Activated CD4-positive, alpha-beta T cell treated with anti-CD3 and anti-CD28 coated beads, Interleukin-2, amount 10 ng/mL, durations not matched to agents 7 days and 5 days (primary cell): ENCODE results near the gene ELFN1. TPM values are rescaled to one million over a fixed set of nuclear protein-coding genes. Genes with fewer than 3 reads are reported as not detected.

Experiments
- CTCF ChIA-PET: fragments of 350-600 bp; sonication (Branson Sonifier 250); formaldehyde crosslinking; loops from one replicate; lab custom pipeline; 2021; ENCODE audit warnings: antibody characterized with exemption; lab: Charles Lee
- POLR2A ChIA-PET: fragments of 350-600 bp; sonication (Branson Sonifier 250); formaldehyde crosslinking; loops from one replicate; lab custom pipeline; 2021; ENCODE audit warnings: antibody characterized with exemption; lab: Charles Lee
- DNase-seq: peaks from one replicate; pipeline ENCODE4 v3.0.0-alpha.2; 2020
- H3K27ac Mint-ChIP-seq: one replicate; pipeline ENCODE4 v1.8.0; 2021; ENCODE audit warnings: mild to moderate bottlenecking, moderate library complexity, mixed read lengths
- H3K27me3 Mint-ChIP-seq: one replicate; pipeline ENCODE4 v1.8.0; 2021; ENCODE audit warnings: mixed read lengths
- H3K36me3 Mint-ChIP-seq: one replicate; pipeline ENCODE4 v1.8.0; 2021; ENCODE audit warnings: low read depth, mixed read lengths
- H3K4me1 Mint-ChIP-seq: one replicate; pipeline ENCODE4 v1.8.0; 2021; ENCODE audit warnings: mixed read lengths
- H3K4me3 Mint-ChIP-seq: one replicate; pipeline ENCODE4 v1.8.0; 2021; ENCODE audit warnings: mild to moderate bottlenecking, moderate library complexity, mixed read lengths
- H3K9me3 Mint-ChIP-seq: one replicate; pipeline ENCODE4 v1.8.0; 2021; ENCODE audit warnings: mixed read lengths
- total RNA-seq, 2 experiments: library from RNA; stranded (reverse); gene quantifications; one replicate each; pipeline ENCODE4 v1.2.3, GENCODE V29; 2021

ELFN1 gene
- total RNA-seq, 2 experiments from 2014 or later: 0.07 TPM; not detected in 1

DNA sequence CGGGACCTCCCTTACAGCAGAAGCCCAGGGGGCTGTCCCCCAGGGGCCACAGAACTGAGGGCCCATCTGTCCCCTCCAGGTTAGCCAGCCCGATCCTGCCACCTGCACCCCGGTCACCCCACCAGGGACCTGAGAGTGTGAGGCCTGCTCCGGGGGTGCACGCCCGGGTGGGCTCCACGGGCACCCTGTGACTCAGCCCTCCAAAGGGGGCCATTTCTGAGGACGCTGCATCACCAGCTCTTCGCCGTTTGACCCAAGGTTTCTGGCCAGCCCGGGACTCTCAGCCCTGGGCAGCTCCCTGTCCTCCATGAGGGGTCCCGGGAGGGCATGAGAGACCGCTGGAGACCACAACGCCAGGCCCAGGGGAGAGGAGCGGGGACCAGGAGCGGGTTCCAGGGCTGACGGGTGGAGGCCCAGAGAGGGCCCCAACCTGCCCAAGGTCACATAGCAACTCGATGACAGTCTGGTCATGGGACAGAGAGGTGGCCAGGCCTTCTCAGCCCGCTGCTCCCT lies 79.3 kb downstream of the ELFN1 start:
- Mint-ChIP-seq H3K36me3 (peaks cover 1% of the 10 kb centered on the region), H3K27ac (no peak overlapping the region), H3K4me3 (no peak overlapping the region), H3K27me3 (peaks cover 3% of the 10 kb centered on the region), H3K4me1 (peaks cover 11% of the 10 kb centered on the region), H3K9me3 (peaks cover 3% of the 10 kb centered on the region)
- POLR2A ChIA-PET: no interaction called here
- DNase-seq: no peak
- CTCF ChIA-PET: interaction anchor here (1.0 to 1.1 kb wide), 2 partner anchors 10 to 19 kb away, joined by 3 to 4 read pairs; no protein-coding TSS in a partner anchor

DNA sequence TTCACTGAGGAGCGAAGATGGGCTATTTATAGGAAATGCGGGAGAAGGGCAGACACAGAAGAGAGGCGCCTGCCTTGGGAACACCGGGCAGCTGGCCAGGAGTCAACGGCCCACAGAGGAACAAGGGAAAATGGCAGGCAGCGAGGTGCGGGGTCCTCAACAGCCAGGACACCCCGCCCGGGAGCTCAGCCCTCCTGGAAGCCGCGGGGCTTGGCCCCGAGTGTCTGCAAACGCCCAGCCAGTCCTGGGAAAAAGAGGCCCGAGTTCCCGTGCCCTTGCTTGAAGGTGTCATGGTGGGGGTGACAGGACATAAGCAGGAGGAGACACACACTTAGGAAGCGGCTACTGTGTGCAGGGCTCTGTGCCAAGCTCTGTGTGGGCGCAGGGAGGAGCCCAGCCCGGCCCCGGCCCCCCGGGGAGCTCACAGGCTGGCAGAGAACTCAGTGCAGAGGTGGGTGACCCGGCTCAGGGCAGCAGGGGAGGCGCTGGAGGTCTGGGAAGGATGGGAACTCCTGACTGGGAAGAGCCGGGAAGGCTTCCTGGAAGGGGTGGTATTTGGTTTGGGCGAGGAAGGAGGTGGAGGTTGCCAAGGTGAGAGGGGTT lies 79.9 kb downstream of the ELFN1 start:
- H3K36me3 Mint-ChIP-seq: peaks cover 1% of the 10 kb centered on the region
- no peak for DNase-seq
- CTCF ChIA-PET: interaction anchor here (1.0 to 1.1 kb wide), 2 partner anchors 9 to 18 kb away, joined by 3 to 4 read pairs; no protein-coding TSS in a partner anchor

DNA sequence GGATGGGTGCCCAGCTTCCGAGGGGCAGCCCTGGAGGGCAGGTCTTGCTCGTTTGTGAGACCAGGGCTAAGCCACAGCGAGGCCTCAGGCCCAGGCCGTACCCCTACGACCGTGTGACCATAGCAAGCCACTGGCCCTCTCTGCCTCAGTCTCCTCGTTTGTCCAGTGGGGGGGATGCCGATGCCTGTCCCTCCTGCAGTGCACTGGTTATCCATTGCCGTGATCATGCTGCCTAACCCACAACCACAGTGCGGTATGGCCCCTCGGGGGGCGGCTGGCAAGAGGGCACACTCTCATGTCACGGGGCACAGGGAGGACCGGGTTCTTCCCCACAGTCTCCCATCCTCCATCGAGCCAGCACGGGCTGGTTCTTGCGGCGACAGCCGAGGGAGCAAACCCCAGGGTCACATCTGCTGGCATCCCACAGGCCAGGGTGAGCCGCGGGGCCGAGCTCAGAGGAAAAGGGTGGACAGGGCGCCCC lies 80.5 kb downstream of the ELFN1 start:
- ChIA-PET CTCF (interaction anchor here (1.1 kb wide), 1 partner anchor 17 kb away, joined by 4 read pairs; no protein-coding TSS in a partner anchor), POLR2A (no interaction called here)
- no peak for DNase-seq
- Mint-ChIP-seq H3K27ac (no peak overlapping the region), H3K9me3 (peaks cover 3% of the 10 kb centered on the region), H3K27me3 (peaks cover 4% of the 10 kb centered on the region), H3K36me3 (peaks cover 1% of the 10 kb centered on the region), H3K4me1 (peaks cover 11% of the 10 kb centered on the region), H3K4me3 (no peak overlapping the region)

More for the DNA sequence above, 79.9 kb downstream of the ELFN1 start:
- H3K4me1 Mint-ChIP-seq: peaks cover 11% of the 10 kb centered on the region
- peaks cover 3% of the 10 kb centered on the region for H3K9me3 Mint-ChIP-seq
- POLR2A ChIA-PET: no interaction called here
- no peak overlapping the region for H3K27ac Mint-ChIP-seq
- peaks cover 3% of the 10 kb centered on the region for H3K27me3 Mint-ChIP-seq
- no peak overlapping the region for H3K4me3 Mint-ChIP-seq

DNA sequence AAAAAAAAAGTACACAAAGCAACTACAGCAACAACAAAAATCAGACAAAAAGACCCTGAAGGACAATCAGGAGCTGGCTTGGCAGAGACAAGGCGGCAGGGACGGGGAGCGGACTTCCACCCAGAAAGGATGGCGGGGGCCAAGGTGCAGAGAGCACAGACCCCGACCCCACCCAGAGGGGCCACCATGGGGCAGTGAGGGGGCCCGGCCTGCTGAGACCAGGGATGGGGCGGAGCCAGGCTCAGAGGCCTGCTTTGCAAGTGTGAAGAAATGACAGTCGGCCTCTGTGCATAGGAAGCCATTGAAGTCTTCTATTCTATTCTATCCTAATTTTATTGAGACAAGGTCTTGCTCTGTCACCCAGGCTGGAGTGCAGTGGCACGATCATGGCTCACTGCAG lies 82.0 kb downstream of the ELFN1 start:
- Mint-ChIP-seq H3K4me3 (no peak overlapping the region), H3K27me3 (peaks cover 4% of the 10 kb centered on the region), H3K4me1 (peaks cover 11% of the 10 kb centered on the region), H3K9me3 (peaks cover 3% of the 10 kb centered on the region), H3K27ac (no peak overlapping the region), H3K36me3 (peaks cover 1% of the 10 kb centered on the region)
- CTCF ChIA-PET: interaction anchor here (1.1 kb wide), 1 partner anchor 9 kb away, joined by 5 read pairs; no protein-coding TSS in a partner anchor
- POLR2A ChIA-PET: no interaction called here
- DNase-seq: no peak

DNA sequence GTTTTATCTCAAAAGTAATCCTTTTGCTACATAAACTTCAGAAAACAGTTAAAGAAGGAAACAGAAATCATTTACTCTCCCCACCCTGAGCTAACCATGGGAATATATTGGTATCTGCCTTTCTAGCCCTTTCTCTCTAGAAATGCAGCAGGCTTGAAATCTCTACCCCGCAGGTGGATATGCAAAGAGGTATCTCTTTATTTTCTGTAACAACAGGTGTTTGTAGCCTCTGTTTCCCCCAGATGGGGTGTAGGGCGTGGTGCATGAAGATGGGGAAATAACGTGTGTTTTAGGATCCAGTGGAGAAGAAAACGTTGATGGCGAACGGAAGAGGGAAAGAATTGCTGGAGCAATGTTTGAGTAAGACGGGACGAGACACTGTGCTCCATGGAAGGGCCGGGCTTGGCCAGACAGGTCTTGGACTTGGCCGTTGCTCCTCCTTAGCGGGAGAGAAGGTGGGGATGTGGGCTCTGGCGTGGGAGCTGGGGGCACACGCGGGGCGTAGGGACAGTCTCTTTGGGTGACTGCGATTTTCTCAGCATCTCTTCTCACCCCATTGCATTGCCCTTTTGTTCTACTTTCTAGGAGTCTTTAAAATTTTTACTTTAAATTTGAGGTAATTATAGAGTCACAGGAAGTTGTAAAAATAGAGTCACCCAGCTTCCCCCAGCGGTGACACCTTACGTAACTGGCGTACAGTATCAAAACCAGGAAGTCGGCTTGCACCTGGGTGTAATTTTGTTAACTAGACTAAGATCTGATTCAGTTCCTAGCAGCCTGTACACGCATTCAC lies 82.9 kb downstream of the ELFN1 start:
- H3K27ac Mint-ChIP-seq: no peak overlapping the region
- peaks cover 1% of the 10 kb centered on the region for H3K36me3 Mint-ChIP-seq
- no peak overlapping the region for H3K4me3 Mint-ChIP-seq
- ChIA-PET CTCF (no interaction called here), POLR2A (no interaction called here)
- peaks cover 3% of the 10 kb centered on the region for H3K9me3 Mint-ChIP-seq
- peaks cover 8% of the 10 kb centered on the region for H3K4me1 Mint-ChIP-seq
- H3K27me3 Mint-ChIP-seq: peaks cover 4% of the 10 kb centered on the region
- no peak for DNase-seq

DNA sequence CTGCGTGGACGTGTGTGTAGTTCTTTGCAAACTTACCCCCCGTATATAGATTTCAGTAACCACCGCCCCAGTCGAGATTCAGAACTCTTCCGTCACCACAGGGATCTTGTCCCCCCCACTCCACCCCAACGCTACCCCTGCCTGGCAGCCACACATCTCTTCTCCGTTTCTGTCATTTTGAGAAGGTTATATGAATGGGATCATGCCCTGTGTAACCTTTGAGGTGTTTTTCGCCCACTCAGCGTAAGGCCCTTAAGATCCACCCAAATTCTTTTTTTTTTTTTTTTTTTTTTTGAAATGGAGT lies 83.4 kb downstream of the ELFN1 start:
- CTCF ChIA-PET: no interaction called here
- peaks cover 3% of the 10 kb centered on the region for H3K9me3 Mint-ChIP-seq
- no peak overlapping the region for H3K4me3 Mint-ChIP-seq
- POLR2A ChIA-PET: no interaction called here
- H3K27me3 Mint-ChIP-seq: peaks cover 4% of the 10 kb centered on the region
- DNase-seq: no peak
- no peak overlapping the region for H3K27ac Mint-ChIP-seq
- peaks cover 5% of the 10 kb centered on the region for H3K4me1 Mint-ChIP-seq
- peaks cover 1% of the 10 kb centered on the region for H3K36me3 Mint-ChIP-seq

DNA sequence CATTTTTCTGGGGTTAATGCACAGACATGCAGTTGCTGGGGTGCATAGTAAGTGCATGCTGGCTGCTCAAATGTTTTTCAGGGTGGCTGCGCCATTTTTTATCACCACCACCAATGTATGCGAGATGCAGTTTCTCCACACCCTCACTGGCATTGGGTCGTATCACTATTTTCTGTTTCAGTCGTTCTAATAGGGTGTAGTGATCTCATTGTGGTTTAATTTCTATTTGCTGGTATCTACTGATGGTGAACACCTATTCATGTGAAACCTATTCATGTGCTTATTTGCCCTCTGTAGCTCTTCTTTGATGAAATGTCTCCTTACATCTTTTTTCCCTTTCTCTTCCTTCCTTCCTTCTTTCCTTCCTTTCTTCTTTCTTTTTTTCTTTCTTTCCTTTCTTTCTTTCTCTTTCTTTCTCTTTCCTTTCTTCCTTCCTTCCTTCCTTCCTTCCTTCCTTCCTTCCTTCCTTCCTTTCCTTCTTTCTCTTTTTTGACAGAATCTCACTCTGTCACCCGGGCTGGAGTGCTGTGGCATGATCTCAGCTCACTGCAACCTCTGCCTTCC lies 84.3 kb downstream of the ELFN1 start:
- Mint-ChIP-seq H3K4me1 (peaks cover 5% of the 10 kb centered on the region), H3K4me3 (no peak overlapping the region), H3K9me3 (peaks cover 3% of the 10 kb centered on the region), H3K27ac (peak overlapping the region; percentile 41), H3K27me3 (peaks cover 4% of the 10 kb centered on the region), H3K36me3 (peaks cover 1% of the 10 kb centered on the region)
- CTCF ChIA-PET: no interaction called here
- no peak for DNase-seq
- POLR2A ChIA-PET: no interaction called here

DNA sequence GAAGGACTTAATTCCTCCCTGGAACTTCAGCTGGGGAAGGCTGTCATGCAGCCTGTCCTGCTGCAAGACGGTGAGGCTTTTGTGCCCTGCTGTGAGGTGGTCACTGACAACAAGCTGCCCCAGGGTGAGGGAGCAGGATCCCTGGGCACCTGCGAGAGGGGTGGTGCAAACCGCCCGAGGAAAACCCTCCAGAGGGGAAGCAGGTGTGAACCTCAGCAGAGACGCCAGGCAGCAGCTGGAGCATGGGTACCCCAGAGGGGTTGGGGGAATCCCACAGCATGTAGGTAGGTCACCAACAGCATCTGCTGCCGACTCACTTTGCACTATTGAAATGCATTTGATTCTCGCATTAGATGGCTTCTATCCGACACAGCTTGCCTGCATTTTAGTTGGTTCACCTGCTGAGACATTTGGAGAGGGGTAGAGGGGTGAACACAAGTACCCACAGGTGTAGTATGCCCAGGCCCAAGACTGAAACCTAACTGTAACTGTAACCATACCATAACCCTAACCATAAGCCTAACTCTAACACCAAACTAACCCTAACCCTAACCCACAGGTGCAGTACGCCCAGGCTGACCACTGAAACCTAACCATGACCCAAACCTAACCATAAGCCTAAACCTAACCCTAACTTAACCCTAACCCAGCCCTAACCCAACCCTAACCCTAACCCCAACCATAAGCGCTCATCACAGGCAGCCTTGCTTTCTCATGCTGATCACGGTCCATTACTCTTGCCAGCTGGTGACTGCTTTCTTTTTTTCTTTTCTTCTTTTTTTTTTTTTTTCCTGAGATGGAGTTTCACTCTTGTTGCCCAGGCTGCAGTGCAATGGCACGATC lies 85.9 kb downstream of the ELFN1 start:
- Mint-ChIP-seq H3K36me3 (peaks cover 1% of the 10 kb centered on the region), H3K4me1 (peaks cover 5% of the 10 kb centered on the region), H3K27ac (no peak overlapping the region), H3K27me3 (peaks cover 4% of the 10 kb centered on the region), H3K9me3 (peaks cover 3% of the 10 kb centered on the region), H3K4me3 (no peak overlapping the region)
- DNase-seq: no peak
- ChIA-PET CTCF (no interaction called here), POLR2A (no interaction called here)

DNA sequence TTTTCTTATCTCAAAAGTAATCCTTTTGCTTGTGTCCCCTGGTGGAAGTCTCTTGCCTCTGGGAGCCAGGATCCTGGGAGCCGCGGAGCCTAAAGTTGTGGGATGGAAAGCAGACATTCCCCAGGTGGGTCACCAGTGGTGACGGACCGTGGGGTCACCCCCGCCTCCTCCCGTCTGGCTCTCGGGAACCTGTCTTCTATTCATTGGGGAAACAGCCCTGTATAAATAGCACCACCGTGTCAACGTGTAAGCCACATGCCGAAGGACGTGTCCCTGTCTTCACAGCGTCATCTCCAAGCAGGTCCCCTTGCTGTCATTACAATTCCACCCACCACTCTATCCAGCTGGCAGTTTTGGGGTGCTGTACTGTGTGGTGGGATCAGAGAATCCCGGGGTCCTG lies 87.5 kb downstream of the ELFN1 start:
- ChIA-PET CTCF (no interaction called here), POLR2A (no interaction called here)
- H3K36me3 Mint-ChIP-seq: peaks cover 1% of the 10 kb centered on the region

DNA sequence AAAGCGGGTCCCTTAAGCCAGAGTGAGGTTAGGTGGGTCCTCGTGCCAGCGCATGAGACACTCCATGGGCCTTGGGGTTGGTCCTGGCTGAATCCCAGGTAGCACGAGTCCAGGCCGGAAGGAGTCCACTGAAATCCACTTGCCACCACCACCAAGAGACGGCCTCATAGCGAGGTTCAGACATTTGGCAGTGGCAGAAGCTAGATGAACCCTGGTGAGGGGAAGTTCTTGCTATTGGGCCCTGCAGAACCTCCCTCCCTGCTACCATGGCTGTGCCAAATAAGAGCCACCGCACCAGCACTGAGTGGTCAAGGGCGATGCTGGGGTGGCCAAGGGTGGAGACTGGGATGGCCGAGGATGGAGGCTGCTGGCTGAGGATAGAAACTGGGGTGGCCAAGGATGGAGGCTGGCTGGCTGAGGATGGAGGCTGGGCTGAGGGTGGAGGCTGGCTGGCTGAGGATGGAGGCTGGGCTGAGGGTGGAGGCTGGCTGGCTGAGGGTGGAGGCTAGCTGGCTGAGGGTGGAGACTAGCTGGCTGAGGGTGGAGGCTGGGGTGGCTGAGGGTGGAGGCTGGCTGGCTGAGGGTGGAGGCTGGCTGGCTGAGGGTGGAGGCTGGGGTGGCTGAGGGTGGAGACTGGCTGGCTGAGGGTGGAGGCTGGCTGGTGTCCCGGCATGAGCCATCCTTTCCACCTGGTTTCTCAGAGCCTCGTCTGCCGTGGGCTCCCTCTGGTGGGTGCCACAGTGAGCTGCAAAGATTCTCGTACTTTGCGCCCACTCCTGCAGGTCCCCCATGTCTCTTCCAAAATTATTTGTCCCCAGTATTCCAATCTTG lies 88.2 kb downstream of the ELFN1 start:
- ChIA-PET CTCF (interaction anchor here (1.0 to 1.1 kb wide), 3 partner anchors 9 to 23 kb away, joined by 3 to 5 read pairs (median 3); no protein-coding TSS in a partner anchor), POLR2A (no interaction called here)
- Mint-ChIP-seq H3K36me3 (peaks cover 1% of the 10 kb centered on the region), H3K9me3 (peaks cover 15% of the 10 kb centered on the region), H3K4me3 (no peak overlapping the region), H3K4me1 (peaks cover 2% of the 10 kb centered on the region), H3K27ac (no peak overlapping the region), H3K27me3 (peaks cover 4% of the 10 kb centered on the region)
- DNase-seq: no peak

More for the DNA sequence above, 87.5 kb downstream of the ELFN1 start:
- H3K9me3 Mint-ChIP-seq: peaks cover 13% of the 10 kb centered on the region
- no peak overlapping the region for H3K27ac Mint-ChIP-seq
- H3K4me3 Mint-ChIP-seq: no peak overlapping the region
- DNase-seq: no peak
- H3K4me1 Mint-ChIP-seq: peaks cover 5% of the 10 kb centered on the region
- H3K27me3 Mint-ChIP-seq: peaks cover 4% of the 10 kb centered on the region

DNA sequence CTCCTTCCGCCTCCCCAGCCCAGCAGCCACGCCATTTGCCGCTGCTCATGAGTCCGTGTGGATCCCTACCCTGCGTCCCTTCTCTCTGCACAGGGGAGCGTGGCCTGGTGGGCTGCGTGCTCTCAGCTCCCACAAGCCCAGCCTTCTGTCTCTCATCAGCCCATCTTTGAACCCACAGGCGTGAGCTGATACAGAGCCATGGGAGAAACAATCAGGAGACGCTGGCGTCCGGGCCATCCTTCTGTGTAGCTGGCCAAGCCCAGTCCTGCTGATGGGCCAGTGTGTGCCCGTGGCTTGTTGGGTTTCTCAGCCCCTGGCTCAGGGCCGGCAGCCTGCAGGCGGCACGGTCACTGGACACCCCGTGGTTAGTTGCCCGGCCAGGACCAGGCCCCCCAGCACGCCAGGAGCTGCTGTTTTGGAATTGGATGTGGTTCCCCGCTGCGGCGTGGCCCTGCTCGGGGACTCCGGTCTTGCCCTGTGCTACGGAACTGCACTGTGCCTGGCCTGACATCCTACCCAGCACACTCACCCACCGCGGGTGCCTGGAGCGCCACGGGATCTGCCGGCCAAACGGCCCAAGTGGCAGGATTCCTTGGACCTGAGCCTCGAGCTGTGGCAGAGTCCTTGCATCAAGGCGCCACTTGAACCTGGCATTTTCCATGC lies 88.9 kb downstream of the ELFN1 start:
- no peak for DNase-seq
- Mint-ChIP-seq H3K4me1 (no peaks in the 10 kb centered on the region), H3K4me3 (no peak overlapping the region), H3K9me3 (peaks cover 12% of the 10 kb centered on the region), H3K27ac (no peak overlapping the region), H3K36me3 (no peaks in the 10 kb centered on the region), H3K27me3 (peaks cover 2% of the 10 kb centered on the region)
- ChIA-PET CTCF (interaction anchor here (1.0 to 1.1 kb wide), 3 partner anchors 10 to 22 kb away, joined by 3 to 5 read pairs (median 3); no protein-coding TSS in a partner anchor), POLR2A (no interaction called here)
